CD1c-positive myeloid dendritic cell (primary cell): ENCODE data around the gene ANKS3.
A peak's percentile ranks its signal among the peaks of the same experiment; 100 is the strongest.
"Not testable (repeated sequence)": the region's sequence is repeated elsewhere in the genome, so short reads cannot be mapped to it uniquely, and the experiment has no call there.

Experiments
- DNase-seq: peaks from one replicate; pipeline ENCODE4 v3.0.0-alpha.2; 2016; ENCODE audit errors: extremely low spot score

Gene ANKS3

DNA sequence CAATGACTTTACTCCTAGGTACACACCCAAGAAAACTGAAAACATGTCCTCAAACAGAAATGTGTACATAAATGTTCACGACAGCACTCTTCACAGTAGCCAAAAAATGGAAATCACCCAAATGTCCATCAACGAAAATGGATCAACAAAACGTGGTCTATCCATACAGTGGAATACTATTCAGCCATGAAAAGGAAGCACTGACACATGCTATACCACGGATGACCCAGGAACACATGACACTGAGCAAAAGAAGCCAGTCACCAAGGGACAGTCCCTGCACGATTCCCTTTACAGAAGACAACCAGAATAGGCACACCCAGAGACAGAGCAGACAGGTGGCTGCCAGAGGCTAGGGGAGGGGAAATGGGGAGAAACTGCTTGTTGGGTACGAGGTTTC is 21.6 kb upstream of the ANKS3 start:
- no peak for DNase-seq

DNA sequence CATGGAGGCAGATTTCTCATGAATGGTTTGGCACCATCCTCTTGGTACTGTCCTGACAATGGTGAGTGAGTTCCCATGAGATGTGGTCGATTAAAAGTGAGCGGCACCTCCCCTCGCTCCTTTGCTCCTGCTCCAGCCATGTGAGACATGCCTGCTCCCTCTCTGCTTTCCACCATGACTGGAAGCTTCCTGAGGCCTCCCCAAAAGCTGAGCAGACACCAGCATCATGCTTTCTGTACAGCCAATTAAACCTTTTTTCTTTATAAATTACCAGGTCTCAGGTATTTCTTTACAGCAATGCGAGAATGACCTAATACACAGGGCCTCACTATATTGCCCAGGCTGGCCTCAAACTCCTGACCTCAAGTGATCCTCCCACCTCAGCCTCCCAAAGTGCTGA is 20.8 kb upstream of the ANKS3 start:
- no peak for DNase-seq

DNA sequence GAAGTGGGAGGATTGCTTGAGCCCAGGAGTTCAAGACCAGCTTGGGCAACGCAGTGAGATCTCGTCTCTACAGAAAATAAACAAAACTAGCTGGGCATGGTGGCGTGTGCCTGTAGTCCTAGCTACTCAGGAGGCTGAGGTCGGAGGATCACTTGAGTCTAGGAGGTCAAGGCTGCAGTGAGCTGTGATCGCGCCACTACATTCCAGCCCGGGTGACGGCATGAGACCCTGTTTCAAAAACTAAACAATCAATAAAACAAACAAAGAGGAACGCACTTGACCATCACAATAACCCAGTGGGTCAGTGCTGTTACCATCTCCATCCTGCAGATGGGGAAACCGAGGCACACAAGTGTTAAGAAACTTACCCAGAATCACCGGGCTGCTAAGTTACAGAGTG is 19.2 kb upstream of the ANKS3 start:
- no peak for DNase-seq

DNA sequence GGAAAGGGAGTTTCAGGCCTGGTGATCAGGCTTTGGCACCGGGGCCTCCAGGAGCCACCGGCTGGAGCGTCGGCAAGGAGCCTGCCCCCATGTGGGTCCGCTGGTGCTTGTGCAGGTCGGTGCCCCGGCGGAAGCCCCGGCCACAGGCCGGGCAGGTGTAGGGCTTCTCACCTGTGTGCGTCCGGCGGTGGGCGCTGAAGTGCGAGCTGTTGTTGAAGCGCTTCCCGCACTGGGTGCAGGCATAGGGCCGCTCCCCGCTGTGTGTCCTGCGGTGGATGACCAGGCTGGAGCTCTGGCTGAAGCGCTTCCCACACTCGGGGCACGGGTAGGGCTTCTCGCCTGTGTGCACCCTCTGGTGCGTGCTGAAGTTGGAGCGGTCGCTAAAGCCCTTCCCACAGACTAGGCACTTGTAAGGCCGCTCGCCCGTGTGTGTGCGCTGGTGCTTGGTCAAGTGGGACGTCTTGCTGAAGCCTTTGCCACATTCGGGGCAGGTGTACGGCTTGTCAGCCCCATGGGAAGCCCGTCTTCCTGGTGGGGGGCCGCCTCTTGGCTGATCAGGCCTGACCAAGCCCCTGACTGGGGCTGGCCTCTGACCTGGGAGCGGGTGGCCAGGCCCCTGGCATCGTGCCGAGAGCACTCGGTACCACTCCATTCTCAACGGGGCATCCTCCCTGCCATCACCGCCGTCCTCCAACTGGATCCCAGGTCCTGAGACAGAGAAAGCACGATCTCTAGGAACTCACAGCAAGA is 18.5 kb upstream of the ANKS3 start:
- no peak for DNase-seq

DNA sequence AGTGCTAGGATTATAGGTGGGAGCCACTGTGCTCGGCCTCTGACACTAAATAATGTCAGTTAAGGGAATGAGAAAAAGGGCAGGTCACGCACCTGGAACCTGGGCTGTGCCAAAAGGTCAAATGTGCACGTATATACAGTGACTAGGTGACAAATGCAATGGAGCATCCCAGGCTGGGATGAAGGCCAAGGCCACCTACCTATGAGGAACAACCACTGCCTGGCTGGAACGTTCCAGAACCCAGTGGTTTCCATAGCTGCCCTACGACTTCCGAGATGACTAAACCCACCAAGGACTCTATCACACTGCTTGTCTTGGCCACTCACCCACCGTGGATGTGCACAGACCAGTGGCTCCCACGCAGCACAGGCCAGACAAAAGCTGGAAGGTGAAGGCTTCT is 16.8 kb upstream of the ANKS3 start:
- DNase-seq = no peak

DNA sequence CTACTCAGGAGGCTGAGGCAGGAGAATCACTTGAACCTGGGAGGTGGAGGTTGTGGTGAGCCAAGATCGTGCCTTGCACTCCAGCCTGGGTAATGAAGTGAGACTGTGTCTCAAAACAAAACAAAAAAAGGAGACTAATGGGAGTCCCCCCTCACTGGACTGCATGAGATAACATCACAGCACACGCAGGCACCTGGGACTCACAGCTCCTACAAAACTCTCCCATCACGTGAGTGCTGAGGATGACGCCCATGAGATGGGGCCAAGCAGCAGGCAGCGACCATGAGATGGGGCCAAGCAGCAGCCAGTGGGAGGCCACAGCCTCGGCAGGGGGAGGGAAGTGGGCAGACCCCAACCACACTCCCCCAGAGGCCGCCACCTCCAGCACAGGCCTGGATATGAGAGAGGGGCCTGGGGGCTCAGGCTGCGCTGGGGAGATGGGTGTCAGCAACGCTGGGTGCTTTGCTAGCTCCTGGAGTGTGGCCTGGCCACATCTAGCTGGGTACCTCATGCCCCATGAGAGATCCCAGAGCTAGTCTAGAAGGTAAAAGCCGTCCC is 15.7 kb upstream of the ANKS3 start:
- DNase-seq = no peak

DNA sequence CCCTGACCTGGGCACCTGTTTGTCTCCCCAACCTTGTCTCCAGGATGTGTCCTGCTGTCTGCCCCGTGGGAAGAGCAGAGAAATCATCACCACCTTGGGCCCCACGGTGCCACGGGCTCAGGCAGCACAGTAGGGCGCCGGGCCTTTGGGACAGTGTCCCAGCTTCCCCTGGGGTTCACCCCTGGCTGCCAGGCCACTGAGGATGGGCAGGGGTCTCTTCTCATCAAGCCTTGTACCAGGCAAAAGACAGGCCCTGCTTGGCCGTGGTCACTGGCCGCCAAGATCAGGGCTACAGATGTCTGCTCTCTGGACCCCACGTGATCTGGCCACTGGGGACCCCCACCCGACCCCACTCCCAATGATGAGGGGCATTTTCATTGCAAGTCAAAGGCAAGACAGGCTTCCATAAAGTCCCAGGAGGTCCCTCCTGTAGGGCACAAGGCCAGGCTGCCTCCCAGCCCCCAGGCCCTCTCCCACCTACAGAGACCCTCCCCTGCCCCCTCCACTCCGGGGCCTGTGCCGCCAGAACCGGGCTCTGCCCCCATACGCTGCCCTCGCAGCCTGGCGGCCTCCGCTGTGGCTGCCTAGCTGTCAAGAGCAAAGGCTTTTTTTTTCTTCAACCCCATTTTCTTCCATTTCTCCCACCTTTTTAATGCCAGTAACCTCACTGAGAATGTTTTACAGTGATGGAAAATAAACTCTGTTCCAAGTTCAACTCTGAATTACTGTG is 14.8 kb upstream of the ANKS3 start:
- no peak for DNase-seq

DNA sequence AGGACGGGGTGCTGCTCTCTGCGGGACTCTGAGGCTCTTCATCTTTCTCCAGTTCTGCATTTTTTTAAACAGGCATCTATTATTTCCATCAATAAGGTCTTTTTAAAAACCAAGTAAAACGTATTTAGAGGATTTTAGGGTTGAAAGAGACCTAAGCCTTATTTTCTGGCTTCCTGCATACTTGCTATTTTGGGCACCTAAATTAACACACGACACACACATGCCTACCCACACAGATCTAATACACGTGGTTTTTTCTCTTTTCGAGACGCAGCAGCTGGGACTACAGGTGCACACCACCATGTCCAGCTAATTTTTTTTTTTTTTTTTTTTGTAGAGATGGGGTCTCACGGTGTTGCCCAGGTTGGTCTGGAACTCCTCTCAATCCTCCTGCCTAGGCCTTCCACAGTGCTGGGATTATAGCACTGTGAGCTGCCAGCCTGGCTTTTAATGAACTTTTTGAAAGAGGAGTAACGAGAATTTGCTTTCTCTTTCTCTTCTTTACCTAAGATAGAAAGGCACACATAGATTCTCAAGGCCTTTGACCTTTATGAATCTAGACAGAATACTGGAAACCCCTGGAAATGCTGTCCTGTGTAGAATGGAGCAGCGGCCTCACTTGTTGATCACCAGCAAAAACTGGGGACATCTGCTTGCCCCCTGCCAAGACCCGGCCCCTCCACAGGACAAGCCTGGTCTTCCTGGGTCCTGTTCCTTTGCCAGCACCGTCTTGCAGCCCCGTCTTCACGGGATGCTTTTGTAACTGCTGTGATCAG is 14.0 kb upstream of the ANKS3 start:
- no peak for DNase-seq

DNA sequence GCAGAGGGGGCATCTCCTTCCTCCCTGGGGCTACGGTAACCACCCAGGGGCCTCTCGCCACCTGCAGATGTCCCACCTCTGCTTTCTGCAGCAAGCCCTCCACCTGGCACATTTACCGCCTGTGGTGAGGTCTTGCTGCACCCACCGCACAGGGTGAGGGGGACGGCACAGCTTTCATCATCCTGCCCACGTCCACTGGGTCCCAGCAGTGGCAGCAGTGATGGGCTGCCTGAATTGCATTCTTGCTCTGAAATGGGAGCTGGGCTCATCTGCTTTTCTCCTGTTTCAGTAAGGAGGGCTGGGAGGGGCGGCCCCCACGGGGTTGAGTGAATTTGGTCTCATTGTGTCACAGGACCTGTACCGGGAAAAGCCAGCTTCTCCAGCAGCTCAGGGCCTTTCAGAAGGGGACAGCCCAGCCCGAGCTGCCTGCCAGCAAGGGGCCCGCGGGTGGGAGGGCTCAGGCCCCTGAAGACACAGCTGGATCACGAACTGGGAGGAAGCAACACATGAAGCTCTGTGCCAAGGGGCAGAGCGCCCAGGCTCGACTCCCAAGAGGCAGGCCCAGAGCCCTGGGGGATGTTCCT is 13.0 kb upstream of the ANKS3 start:
- no peak for DNase-seq

DNA sequence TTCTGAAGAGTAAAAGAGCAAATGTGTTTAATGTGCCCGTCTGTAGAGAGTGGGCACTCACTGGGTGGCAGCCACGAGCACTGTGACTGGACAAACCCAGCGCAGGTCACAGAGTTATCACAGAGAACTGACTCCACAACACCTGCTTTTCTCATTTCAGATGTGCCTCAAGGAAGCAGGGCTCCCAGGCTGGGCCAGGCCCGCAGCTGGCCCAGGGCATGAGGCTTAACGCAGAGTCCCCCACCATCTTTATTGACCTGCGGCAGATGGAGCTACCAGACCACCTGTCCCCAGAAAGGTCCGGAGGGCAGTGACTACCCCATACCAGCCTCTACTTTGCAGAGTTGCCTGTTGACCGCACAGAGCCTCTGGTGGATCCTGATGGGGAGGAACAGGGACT is 12.1 kb upstream of the ANKS3 start:
- DNase-seq = no peak

DNA sequence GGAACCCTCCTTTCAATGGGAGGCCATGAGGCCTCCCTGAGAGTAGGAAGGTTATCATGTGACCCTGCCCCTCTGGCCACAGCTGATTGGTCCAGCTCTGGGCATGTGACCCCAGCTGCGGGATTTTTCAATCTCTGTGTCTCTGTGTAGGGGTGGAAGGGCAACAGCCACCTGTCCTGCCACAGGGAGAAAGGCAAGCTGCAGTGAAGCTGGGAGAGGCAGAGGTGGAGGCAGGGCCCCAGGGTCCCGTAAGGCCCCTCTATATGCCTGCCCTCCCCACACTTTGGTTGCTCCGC is 11.2 kb upstream of the ANKS3 start:
- DNase-seq = no peak

DNA sequence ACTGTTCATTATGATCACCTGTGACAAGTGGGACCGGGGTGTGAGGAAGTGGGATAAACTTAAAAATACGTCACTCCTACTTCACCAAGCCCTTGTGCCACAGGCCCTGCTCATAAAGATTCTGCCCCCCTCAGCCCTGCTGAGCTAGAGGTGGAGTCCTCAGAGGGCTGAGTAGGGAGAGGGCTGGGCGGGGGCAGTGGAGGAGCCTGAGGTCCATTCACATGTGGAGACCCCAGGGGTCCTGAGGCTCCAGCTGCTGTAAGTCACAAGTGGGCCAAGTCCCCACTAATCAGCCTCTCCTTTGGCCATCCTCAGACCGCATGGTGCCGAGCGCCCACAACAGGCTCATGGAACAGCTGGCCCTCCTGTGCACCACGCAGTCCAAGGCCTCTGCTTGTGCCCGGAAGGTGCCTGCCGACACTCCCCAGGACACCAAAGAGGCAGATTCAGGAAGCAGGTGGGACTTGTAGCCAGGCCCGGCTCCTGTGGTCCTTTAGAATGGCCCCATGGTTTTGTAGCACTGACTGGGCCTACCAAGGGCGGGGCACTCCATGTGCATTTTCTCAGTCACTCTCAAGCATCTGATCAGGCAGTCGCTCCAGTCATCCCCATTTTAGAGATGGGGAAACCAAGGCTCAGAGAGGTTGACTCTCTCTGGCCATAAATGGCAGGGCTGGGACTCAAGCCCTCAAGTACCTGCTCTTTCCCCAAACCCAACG is 10.6 kb upstream of the ANKS3 start:
- DNase-seq = no peak

DNA sequence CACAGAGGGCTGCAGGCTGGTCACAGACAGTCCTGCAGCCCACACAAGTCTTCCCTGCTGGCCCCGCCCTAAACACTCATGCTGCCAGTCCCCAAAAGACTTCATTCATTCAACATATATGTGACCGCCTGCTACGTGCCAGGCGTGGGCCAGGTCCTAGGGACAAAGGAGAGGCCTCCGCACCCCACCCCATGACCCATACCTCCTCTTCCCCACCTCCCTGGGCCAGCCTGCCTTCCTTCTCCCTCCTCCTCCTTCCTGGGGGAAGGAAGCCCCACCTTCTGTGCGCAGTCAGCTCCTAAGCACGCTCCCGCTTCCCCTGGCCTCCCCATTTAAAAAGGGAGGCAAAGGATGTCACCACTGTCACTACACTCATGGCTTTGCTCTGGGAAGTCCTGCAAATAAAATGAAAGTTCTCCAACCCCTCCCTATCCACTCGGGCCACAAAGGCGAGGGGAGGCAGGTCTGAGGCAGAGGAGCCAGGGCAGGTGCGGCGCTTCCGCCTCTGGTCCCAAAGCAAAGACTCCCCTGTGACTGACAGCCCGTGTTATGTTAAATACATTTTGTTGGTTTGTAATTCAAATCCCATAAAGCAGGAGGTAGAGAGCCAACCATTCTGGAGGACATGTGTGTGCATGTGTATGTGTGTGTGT is 9.3 kb upstream of the ANKS3 start:
- peak; percentile 6 for DNase-seq

DNA sequence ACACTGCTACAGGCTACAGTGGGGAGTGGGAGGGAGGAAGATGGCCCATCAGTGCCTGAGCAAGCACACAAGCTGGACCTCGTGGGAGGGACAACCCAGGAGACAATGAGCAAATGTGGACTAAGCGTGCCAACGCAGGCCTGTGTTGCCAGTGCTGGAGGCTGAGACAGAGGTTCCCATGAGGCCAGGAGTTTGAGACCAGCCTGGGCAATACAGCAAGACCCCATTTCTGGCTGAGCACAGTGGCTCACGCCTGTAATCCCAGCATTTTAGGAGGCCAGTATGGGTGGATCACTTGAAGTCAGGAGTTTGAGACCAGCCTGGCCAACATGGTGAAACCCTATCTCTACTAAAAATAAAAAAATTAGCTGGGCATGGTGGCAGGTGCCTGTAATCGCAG is 4.3 kb upstream of the ANKS3 start:
- not testable (repeated sequence) for DNase-seq

DNA sequence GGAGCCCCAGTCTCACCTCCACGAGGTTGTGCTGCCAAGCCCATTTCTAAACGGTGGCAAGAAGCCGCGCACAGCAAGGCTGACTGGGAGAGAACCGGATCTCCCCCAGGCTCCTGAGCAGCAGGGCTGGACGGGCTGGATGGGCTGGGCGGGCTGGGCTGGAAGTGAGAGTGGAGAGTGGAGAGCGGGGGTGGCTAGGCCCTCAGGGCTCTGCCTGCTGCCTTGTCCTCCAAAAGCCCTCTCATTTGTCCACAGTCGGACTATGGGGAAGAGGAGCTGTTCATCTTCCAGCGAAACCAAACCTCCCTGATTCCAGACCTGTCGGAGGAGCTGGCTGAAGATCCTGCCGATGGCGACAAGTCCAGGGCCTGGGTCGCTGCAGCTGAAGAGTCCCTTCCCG is 3.5 kb upstream of the ANKS3 start:
- no peak for DNase-seq

DNA sequence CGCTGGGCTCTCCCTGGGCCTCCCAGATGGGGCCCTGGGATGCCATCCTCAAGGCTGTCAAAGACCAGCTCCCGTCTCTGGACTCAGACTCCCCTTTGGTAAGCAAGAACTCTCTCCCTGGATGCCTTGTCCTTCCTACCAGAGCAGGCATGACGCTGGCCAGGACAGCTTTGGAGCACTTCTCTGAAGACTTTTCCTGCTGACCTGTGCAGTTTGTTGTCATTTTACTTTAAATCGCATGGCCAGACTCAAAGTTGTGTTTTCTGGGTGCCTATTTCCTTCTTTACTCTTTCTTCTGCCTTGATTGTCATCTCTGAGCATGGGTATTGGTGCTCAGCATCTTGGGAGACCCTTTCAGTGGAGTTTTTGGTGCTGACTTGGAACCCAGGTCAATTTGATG is 2.5 kb upstream of the ANKS3 start:
- DNase-seq = no peak

DNA sequence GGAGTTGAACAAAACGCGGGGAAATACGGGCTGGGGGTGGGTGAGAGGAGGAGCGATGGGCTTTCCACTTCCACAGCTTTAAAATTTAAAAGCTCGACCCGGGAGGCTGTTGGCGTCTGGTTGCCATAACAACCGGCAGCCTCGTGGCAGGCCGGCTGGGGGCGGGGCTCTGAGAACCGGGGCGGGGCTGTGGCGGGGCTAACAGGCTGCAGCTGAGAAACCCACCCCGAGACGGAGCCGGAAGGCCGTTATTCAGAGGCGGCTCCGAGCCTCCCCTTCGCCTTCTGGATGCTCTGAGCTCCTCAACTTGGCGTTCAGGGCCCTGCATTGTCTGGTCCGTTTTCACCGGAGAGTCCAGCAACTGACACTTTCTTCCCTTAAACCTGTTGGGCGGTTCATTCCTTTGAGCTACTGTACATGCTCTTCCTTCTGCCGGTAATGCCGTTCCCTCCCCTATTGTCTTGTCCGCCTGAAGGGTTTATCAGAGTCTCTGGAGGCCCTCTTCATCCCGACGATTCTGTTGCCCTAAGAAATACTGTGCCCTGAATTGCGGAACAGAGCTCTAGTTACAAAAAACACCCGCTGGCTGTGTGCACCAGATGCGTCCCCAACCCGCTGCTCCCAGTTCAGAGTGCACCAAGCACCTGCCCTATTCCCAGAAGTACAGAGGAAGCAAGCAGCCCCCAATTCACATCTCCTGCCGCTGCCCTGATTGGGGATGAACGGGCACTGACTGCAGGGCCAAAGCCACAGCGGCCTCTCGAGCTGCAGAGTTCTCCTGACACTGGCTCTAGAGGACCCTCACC is 862 bp upstream of the ANKS3 start:
- DNase-seq = peak; percentile 89

DNA sequence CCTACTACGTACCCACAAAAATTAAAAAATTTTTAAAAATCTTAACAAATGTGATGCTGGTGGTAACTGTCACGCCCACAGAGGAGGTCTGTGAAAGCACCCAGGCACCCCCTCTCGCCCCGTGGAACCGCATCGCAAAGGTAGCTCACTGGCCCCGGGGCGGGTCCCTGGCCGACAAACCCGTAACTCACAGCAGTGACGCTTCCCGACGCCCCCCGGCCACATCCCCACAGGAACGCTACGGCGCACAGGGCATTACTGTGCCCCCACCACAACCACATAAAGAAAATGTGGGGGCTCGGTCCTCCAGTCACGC is 366 bp downstream of the ANKS3 start:
- DNase-seq = no peak

DNA sequence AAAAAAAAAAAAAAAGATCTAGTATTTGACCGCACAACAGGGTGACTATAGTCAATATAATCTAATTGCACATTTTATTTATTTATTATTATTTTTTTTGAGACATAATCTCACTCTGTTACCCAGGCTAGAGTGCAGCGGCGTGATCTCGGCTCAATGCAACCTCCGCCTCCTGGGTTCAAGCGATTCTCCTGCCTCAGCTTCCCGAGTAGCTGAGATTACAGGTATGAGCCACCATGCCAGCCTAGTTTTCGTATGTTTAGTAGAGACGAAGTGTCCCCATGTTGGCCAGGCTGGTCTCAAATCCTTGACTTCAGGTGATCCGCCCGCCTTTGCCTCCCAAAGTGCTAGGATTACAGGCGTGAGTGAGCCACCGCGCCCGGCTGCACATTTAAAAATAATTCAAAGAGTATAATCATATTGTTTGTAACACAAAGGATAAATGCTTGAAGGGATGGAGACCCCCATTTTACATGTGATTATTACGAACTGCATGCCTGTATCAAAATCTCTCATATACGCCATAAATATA is 794 bp downstream of the ANKS3 start:
- DNase-seq = no peak

DNA sequence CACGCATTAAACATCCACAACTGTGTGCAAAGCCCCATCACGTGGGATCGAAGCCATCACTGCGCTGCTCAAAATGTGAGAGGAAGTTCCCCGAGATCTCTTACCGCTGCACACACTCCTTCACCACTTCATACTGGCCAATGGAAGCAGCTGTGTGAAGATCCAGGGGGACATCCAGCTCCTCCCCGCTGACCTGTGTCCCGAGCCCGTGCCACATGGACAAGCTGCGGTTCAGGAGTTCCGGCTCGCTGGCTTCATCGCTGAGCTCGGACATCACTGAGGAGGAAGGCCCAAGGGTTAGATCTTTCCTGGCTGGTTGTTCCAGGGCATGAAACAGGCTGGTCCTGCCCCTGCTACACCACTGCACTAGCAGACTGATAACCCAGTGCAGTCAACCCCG is 4.2 kb downstream of the ANKS3 start:
- DNase-seq = no peak
